Measurements from ENCODE around the gene KPNA5. TPM values are rescaled to one million over a fixed set of nuclear protein-coding genes. Genes with fewer than 3 reads are reported as not detected.
A peak's percentile ranks its signal among the peaks of the same experiment; 100 is the strongest.

KPNA5 gene
- polyA plus RNA-seq, 1 donor from 2014 or later = 48.5 TPM

DNA sequence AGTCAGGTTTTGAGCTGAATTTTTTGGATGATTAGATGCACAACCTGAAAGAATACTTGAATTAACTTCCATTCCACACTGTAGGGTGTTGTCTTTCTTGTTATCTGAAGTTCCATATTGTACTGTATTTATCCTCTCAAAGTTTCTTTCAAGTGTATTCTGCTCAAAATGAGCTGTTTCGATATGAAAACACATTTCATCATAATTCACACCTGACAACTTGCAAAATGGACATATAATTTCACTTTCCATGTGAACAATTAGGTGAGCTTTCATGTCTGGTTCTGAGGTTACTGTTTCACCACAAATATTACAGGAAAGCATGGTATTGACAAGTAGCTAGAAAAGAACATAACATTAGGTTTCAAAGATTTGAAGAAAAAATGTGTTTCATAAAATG lies 14.1 kb upstream of the KPNA5 start:
- TF ChIP-seq, protein P1, sequence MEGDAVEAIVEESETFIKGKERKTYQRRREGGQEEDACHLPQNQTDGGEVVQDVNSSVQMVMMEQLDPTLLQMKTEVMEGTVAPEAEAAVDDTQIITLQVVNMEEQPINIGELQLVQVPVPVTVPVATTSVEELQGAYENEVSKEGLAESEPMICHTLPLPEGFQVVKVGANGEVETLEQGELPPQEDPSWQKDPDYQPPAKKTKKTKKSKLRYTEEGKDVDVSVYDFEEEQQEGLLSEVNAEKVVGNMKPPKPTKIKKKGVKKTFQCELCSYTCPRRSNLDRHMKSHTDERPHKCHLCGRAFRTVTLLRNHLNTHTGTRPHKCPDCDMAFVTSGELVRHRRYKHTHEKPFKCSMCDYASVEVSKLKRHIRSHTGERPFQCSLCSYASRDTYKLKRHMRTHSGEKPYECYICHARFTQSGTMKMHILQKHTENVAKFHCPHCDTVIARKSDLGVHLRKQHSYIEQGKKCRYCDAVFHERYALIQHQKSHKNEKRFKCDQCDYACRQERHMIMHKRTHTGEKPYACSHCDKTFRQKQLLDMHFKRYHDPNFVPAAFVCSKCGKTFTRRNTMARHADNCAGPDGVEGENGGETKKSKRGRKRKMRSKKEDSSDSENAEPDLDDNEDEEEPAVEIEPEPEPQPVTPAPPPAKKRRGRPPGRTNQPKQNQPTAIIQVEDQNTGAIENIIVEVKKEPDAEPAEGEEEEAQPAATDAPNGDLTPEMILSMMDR (IDR thresholded peaks at IDR 0.05; ENCODE audit: poor library complexity, severe bottlenecking) = no peak
- TF ChIP-seq EZH2 (IDR thresholded peaks at IDR 0.05; ENCODE audit: borderline replicate concordance, insufficient read depth, low read length, poor library complexity, severe bottlenecking) (no peak), TAF1 (IDR thresholded peaks at IDR 0.05; ENCODE audit: low read depth) (no peak), RAD21 (conservative IDR thresholded peaks at IDR 0.05) (no peak), POLR2AphosphoS5 (IDR thresholded peaks at IDR 0.05) (no peak), MXI1 (conservative IDR thresholded peaks at IDR 0.05; ENCODE audit: poor library complexity, severe bottlenecking) (no peak), SMC3 (conservative IDR thresholded peaks at IDR 0.05; ENCODE audit: poor library complexity) (no peak), EP300 (conservative IDR thresholded peaks at IDR 0.05; ENCODE audit: poor library complexity, severe bottlenecking) (no peak)
- TF ChIP-seq, protein P2, sequence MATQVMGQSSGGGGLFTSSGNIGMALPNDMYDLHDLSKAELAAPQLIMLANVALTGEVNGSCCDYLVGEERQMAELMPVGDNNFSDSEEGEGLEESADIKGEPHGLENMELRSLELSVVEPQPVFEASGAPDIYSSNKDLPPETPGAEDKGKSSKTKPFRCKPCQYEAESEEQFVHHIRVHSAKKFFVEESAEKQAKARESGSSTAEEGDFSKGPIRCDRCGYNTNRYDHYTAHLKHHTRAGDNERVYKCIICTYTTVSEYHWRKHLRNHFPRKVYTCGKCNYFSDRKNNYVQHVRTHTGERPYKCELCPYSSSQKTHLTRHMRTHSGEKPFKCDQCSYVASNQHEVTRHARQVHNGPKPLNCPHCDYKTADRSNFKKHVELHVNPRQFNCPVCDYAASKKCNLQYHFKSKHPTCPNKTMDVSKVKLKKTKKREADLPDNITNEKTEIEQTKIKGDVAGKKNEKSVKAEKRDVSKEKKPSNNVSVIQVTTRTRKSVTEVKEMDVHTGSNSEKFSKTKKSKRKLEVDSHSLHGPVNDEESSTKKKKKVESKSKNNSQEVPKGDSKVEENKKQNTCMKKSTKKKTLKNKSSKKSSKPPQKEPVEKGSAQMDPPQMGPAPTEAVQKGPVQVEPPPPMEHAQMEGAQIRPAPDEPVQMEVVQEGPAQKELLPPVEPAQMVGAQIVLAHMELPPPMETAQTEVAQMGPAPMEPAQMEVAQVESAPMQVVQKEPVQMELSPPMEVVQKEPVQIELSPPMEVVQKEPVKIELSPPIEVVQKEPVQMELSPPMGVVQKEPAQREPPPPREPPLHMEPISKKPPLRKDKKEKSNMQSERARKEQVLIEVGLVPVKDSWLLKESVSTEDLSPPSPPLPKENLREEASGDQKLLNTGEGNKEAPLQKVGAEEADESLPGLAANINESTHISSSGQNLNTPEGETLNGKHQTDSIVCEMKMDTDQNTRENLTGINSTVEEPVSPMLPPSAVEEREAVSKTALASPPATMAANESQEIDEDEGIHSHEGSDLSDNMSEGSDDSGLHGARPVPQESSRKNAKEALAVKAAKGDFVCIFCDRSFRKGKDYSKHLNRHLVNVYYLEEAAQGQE (IDR thresholded peaks at IDR 0.05; ENCODE audit: borderline replicate concordance) = no peak
- Histone ChIP-seq H3K4me2 (ENCODE audit: low read length) (peak overlapping the region; percentile 94), H3K9me3 (ENCODE audit: low read length) (no peaks in the 10 kb centered on the region), H4K20me1 (ENCODE audit: insufficient read depth) (no peaks in the 10 kb centered on the region), H3K79me2 (replicated peaks; ENCODE audit: insufficient read depth, low read length) (peaks cover 53% of the 10 kb centered on the region), H3K4me3 (ENCODE audit: low read length) (peak overlapping the region; percentile 75), H3F3A (ENCODE audit: insufficient read depth, low read length, poor library complexity, severe bottlenecking) (no peaks in the 10 kb centered on the region), H2AFZ (ENCODE audit: low read depth, low read length) (no peak overlapping the region), H3K27me3 (ENCODE audit: insufficient read depth, low read depth, low read length) (no peaks in the 10 kb centered on the region), H3K9me2 (ENCODE audit: insufficient read depth, low read length) (no peaks in the 10 kb centered on the region), H3K9ac (ENCODE audit: low read length) (no peak overlapping the region), H3K36me3 (ENCODE audit: insufficient read depth, low read length) (no peaks in the 10 kb centered on the region), H3K27ac (ENCODE audit: low read length) (no peak overlapping the region)

DNA sequence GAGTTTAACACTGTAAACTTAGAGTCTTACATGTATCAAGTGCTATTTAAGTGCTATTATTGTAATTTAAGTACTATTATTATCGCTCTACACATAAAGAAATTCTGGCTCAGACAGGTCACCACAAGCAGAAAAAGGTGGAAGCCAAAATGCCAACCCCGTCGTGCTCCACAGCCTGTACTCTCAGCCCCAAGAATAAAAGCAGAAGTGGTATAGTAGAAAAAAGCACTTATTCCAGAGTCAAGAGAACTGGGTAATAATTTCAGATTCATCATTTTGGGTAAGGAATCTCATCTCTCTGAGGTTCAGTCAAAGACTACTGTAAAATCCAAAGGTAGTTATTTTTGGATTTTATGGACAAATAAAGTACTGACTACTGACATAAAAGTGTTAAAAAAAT lies 13.4 kb upstream of the KPNA5 start:
- Histone ChIP-seq H3K79me2 (replicated peaks; ENCODE audit: insufficient read depth, low read length) (peaks cover 53% of the 10 kb centered on the region), H3K4me2 (ENCODE audit: low read length) (peak overlapping the region; percentile 94), H3K36me3 (ENCODE audit: insufficient read depth, low read length) (no peaks in the 10 kb centered on the region), H4K20me1 (ENCODE audit: insufficient read depth) (no peaks in the 10 kb centered on the region), H3K9ac (ENCODE audit: low read length) (peak overlapping the region; percentile 78), H3K9me3 (ENCODE audit: low read length) (no peaks in the 10 kb centered on the region), H3K4me3 (ENCODE audit: low read length) (peak overlapping the region; percentile 75), H3K27me3 (ENCODE audit: insufficient read depth, low read depth, low read length) (no peaks in the 10 kb centered on the region), H3K9me2 (ENCODE audit: insufficient read depth, low read length) (no peaks in the 10 kb centered on the region), H2AFZ (ENCODE audit: low read depth, low read length) (no peak overlapping the region), H3F3A (ENCODE audit: insufficient read depth, low read length, poor library complexity, severe bottlenecking) (no peaks in the 10 kb centered on the region), H3K27ac (ENCODE audit: low read length) (no peak overlapping the region)
- TF ChIP-seq TAF1 (IDR thresholded peaks at IDR 0.05; ENCODE audit: low read depth) (no peak), RAD21 (conservative IDR thresholded peaks at IDR 0.05) (no peak), MXI1 (conservative IDR thresholded peaks at IDR 0.05; ENCODE audit: poor library complexity, severe bottlenecking) (no peak), EP300 (conservative IDR thresholded peaks at IDR 0.05; ENCODE audit: poor library complexity, severe bottlenecking) (no peak), POLR2AphosphoS5 (IDR thresholded peaks at IDR 0.05) (no peak), SMC3 (conservative IDR thresholded peaks at IDR 0.05; ENCODE audit: poor library complexity) (no peak), EZH2 (IDR thresholded peaks at IDR 0.05; ENCODE audit: borderline replicate concordance, insufficient read depth, low read length, poor library complexity, severe bottlenecking) (no peak)
- TF ChIP-seq, protein P1 (IDR thresholded peaks at IDR 0.05; ENCODE audit: poor library complexity, severe bottlenecking) = no peak
- TF ChIP-seq, protein P2 (IDR thresholded peaks at IDR 0.05; ENCODE audit: borderline replicate concordance) = no peak

Data from neural cell (in vitro differentiated cells).